Activated T-helper 1 cell treated with anti-CD3 and anti-CD28 coated beads, Interleukin-12 subunit alpha, Interleukin-12 subunit beta, Interleukin-2, Interleukin-4 antibody, amounts not matched to agents 30 ng/mL and 10 ng/mL and 1 ng/mL, durations not matched to agents 14 hours and 24 hours and 36 hours (primary cell): ENCODE measurements around the gene CEP57L1. TPM values are rescaled to one million over a fixed set of nuclear protein-coding genes. Genes with fewer than 3 reads are reported as not detected.

ENCODE experiments used
- DNase-seq: peaks from one replicate; pipeline ENCODE4 v3.0.0; 2021; ENCODE audit warnings: low spot score
- H3K27ac Mint-ChIP-seq: one replicate; pipeline ENCODE4 v1.8.0; 2021; ENCODE audit warnings: mild to moderate bottlenecking, mixed read lengths
- H3K27me3 Mint-ChIP-seq: one replicate; pipeline ENCODE4 v1.8.0; 2022; ENCODE audit warnings: mild to moderate bottlenecking, moderate library complexity, mixed read lengths; ENCODE audit not compliant: insufficient read depth
- H3K36me3 Mint-ChIP-seq: one replicate; pipeline ENCODE4 v1.8.0; 2021; ENCODE audit warnings: low read depth, mixed read lengths
- H3K4me1 Mint-ChIP-seq: one replicate; pipeline ENCODE4 v1.8.0; 2021; ENCODE audit warnings: low read depth, mixed read lengths
- H3K4me3 Mint-ChIP-seq: one replicate; pipeline ENCODE4 v1.8.0; 2021; ENCODE audit warnings: mild to moderate bottlenecking, moderate library complexity, mixed read lengths
- H3K9me3 Mint-ChIP-seq: one replicate; pipeline ENCODE4 v1.8.0; 2021; ENCODE audit warnings: mixed read lengths
- intact Hi-C: fragments of 100-400 bp; cut with micrococcal nuclease; formaldehyde crosslinking; loops from one replicate; pipeline ENCODE4 v1.15.1; 2024
- total RNA-seq: library from RNA; stranded (reverse); gene quantifications from 2 replicates; pipeline ENCODE4 v1.2.3, GENCODE V29; 2022

Gene CEP57L1
- total RNA-seq, 1 donor from 2014 or later = 13.5 TPM

GRCh38 chr6:109194880-109195279 is 99.6 kb downstream of the CEP57L1 start:
- Mint-ChIP-seq H3K9me3 (peaks cover 29% of the 10 kb centered on the region), H3K27ac (no peak overlapping the region), H3K36me3 (peaks cover 6% of the 10 kb centered on the region), H3K4me3 (no peak overlapping the region), H3K4me1 (no peaks in the 10 kb centered on the region), H3K27me3 (peaks cover 4% of the 10 kb centered on the region)
- intact Hi-C loops = no loop called here
- DNase-seq = no peak

GRCh38 chr6:109197061-109197460 is 101.8 kb downstream of the CEP57L1 start:
- Mint-ChIP-seq H3K9me3 (peaks cover 15% of the 10 kb centered on the region), H3K4me3 (no peak overlapping the region), H3K27me3 (peaks cover 4% of the 10 kb centered on the region), H3K4me1 (no peaks in the 10 kb centered on the region), H3K36me3 (peaks cover 2% of the 10 kb centered on the region), H3K27ac (no peak overlapping the region)
- DNase-seq = no peak
- intact Hi-C loops = no loop called here

- peak overlapping the region; percentile 62 for H3K27ac Mint-ChIP-seq
- no peak for DNase-seq
- peaks cover 4% of the 10 kb centered on the region for H3K4me1 Mint-ChIP-seq
- no peaks in the 10 kb centered on the region for H3K36me3 Mint-ChIP-seq
- intact Hi-C loops = loop anchor here (1.0 kb wide), 1 partner anchor 171 kb away; no protein-coding TSS in a partner anchor
- H3K9me3 Mint-ChIP-seq = no peaks in the 10 kb centered on the region
- H3K27me3 Mint-ChIP-seq = no peaks in the 10 kb centered on the region
- no peak overlapping the region for H3K4me3 Mint-ChIP-seq
Observed at GRCh38 chr6:109202409-109203264, 107.3 kb downstream of the CEP57L1 start.

GRCh38 chr6:109204511-109204910 is 109.2 kb downstream of the CEP57L1 start:
- Mint-ChIP-seq H3K9me3 (no peaks in the 10 kb centered on the region), H3K36me3 (no peaks in the 10 kb centered on the region), H3K27ac (no peak overlapping the region), H3K27me3 (peaks cover 4% of the 10 kb centered on the region), H3K4me1 (peaks cover 4% of the 10 kb centered on the region), H3K4me3 (no peak overlapping the region)
- intact Hi-C loops = no loop called here
- no peak for DNase-seq

- H3K4me3 Mint-ChIP-seq = no peak overlapping the region
- intact Hi-C loops = no loop called here
- H3K9me3 Mint-ChIP-seq = peaks cover 16% of the 10 kb centered on the region
- no peaks in the 10 kb centered on the region for H3K36me3 Mint-ChIP-seq
- peaks cover 24% of the 10 kb centered on the region for H3K27me3 Mint-ChIP-seq
- no peak overlapping the region for H3K27ac Mint-ChIP-seq
- no peak for DNase-seq
- no peaks in the 10 kb centered on the region for H3K4me1 Mint-ChIP-seq
Observed at GRCh38 chr6:109212683-109213082, 117.4 kb downstream of the CEP57L1 start.

Other genes starting within 250 kb of the CEP57L1 start
- 3.9 and 4.6 TPM in 2 replicates for gene ARMC2, start 247.1 kb upstream of the CEP57L1 start, total RNA-seq
- gene SESN1, start 661 bp upstream of the CEP57L1 start, total RNA-seq = 13.2 and 13.6 TPM in 2 replicates